GM23338 (cell line): ENCODE measurements around the gene CCDC117. TPM values are rescaled to one million over a fixed set of nuclear protein-coding genes. Genes with fewer than 3 reads are reported as not detected.

Experiments
- ATAC-seq: fragments of 200-7000 bp; cut with Tn5 transposase; 3 replicates; pipeline ENCODE4 v1.9.1; 2020
- DNase-seq: peaks from one replicate; pipeline ENCODE4 v3.0.0-alpha.2; 2015; ENCODE audit warnings: low spot score
- H2AFZ ChIP-seq: fragments of 200-600 bp; sonication (generic); 2 replicates; pipeline ENCODE4 v1.8.0; 2016; ENCODE audit warnings: antibody characterized with exemption, mild to moderate bottlenecking, moderate library complexity
- H3F3A ChIP-seq: fragments of 200-600 bp; sonication (generic); replicated peaks from 2 replicates; pipeline ENCODE4 v1.8.0; 2017; ENCODE audit warnings: antibody characterized with exemption, mixed run types, low read depth
- H3K27ac ChIP-seq: fragments of 200-600 bp; sonication (generic); 2 replicates; pipeline ENCODE4 v1.6.1; 2016; ENCODE audit warnings: low read depth
- H3K27me3 ChIP-seq: fragments of 200-600 bp; sonication (generic); 2 replicates; pipeline ENCODE4 v1.8.0; 2016; ENCODE audit warnings: mild to moderate bottlenecking, mixed run types, moderate library complexity; ENCODE audit not compliant: insufficient read depth
- H3K36me3 ChIP-seq: fragments of 200-600 bp; sonication (generic); 2 replicates; pipeline ENCODE4 v1.8.0; 2016; ENCODE audit warnings: mild to moderate bottlenecking; ENCODE audit not compliant: insufficient read depth
- H3K4me1 ChIP-seq: fragments of 200-600 bp; sonication (generic); 2 replicates; pipeline ENCODE4 v1.8.0; 2016; ENCODE audit warnings: mild to moderate bottlenecking, moderate library complexity; ENCODE audit not compliant: insufficient read depth
- H3K4me2 ChIP-seq: fragments of 200-600 bp; sonication (generic); 2 replicates; pipeline ENCODE4 v1.7.1; 2017; ENCODE audit warnings: mixed run types
- H3K4me3 ChIP-seq: fragments of 200-600 bp; sonication (generic); 2 replicates; pipeline ENCODE4 v1.6.1; 2016; ENCODE audit warnings: mixed run types
- H3K79me2 ChIP-seq: fragments of 200-600 bp; sonication (generic); replicated peaks from 2 replicates; pipeline ENCODE4 v1.8.0; 2017; ENCODE audit warnings: mild to moderate bottlenecking; ENCODE audit not compliant: insufficient read depth
- H3K9me2 ChIP-seq: fragments of 200-600 bp; sonication (generic); 2 replicates; pipeline ENCODE4 v1.8.0; 2017; ENCODE audit not compliant: insufficient read depth
- H4K20me1 ChIP-seq: fragments of 200-600 bp; sonication (generic); replicated peaks from 2 replicates; pipeline ENCODE4 v1.8.0; 2017; ENCODE audit warnings: mild to moderate bottlenecking; ENCODE audit not compliant: insufficient read depth
- H3K27ac Mint-ChIP-seq: 2 replicates; pipeline ENCODE4 v1.8.0; 2020; ENCODE audit warnings: inconsistent platforms, mild to moderate bottlenecking, moderate library complexity, mixed read lengths
- H3K27me3 Mint-ChIP-seq: 3 replicates; pipeline ENCODE4 v1.8.0; 2022; ENCODE audit warnings: low read depth, mild to moderate bottlenecking, moderate library complexity, mixed read lengths, inconsistent platforms; ENCODE audit not compliant: insufficient read depth, poor library complexity
- H3K36me3 Mint-ChIP-seq: 3 replicates; pipeline ENCODE4 v1.8.0; 2021; ENCODE audit warnings: low read depth, mild to moderate bottlenecking, inconsistent platforms, moderate library complexity, mixed read lengths
- H3K4me1 Mint-ChIP-seq: 3 replicates; pipeline ENCODE4 v1.8.0; 2020; ENCODE audit warnings: mild to moderate bottlenecking, inconsistent platforms, mixed read lengths
- H3K4me3 Mint-ChIP-seq: 3 replicates; pipeline ENCODE4 v1.8.0; 2021; ENCODE audit warnings: moderate library complexity, mild to moderate bottlenecking, inconsistent platforms, mixed read lengths
- H3K9me3 Mint-ChIP-seq: 3 replicates; pipeline ENCODE4 v1.8.0; 2020; ENCODE audit warnings: moderate library complexity, mild to moderate bottlenecking, inconsistent platforms, mixed read lengths
- CREB1 ChIP-seq: fragments of 250-450 bp; sonication (Bioruptor Pico); IDR thresholded peaks from 2 replicates; pipeline ENCODE4 v1.5.0; 2020; ENCODE audit warnings: low read depth, mild to moderate bottlenecking, moderate library complexity
- EZH2phosphoT487 ChIP-seq: fragments of 200-600 bp; sonication (generic); IDR thresholded peaks from one replicate; pipeline ENCODE4 v1.8.1; 2018; ENCODE audit warnings: antibody characterized with exemption; ENCODE audit not compliant: unreplicated experiment
- JUNB ChIP-seq: IDR thresholded peaks from one replicate; pipeline ENCODE4 v1.6.1; 2016; ENCODE audit warnings: antibody characterized with exemption; ENCODE audit not compliant: unreplicated experiment
- NANOG ChIP-seq: IDR thresholded peaks from 2 replicates; pipeline ENCODE4 v1.6.1; 2016; ENCODE audit warnings: antibody characterized with exemption, borderline replicate concordance
- POLR2AphosphoS5 ChIP-seq: IDR thresholded peaks from 2 replicates; pipeline ENCODE4 v1.6.1; 2016; ENCODE audit warnings: antibody characterized with exemption, low read depth
- polyA plus RNA-seq: library from polyadenylated mRNA; unstranded; fragments of >200 nt; fragmentation: Nextera tagmentation; extraction: Ambion mirVana; gene quantifications from 2 replicates; pipeline ENCODE4 v1.2.1, GENCODE V29; 2016
- total RNA-seq: library from RNA; depleted of rRNA; stranded (reverse); fragments of >200 nt; shearing (Covaris generic); gene quantifications from 2 replicates; pipeline ENCODE4 v1.2.3, GENCODE V29; 2014
- TF ChIP-seq, protein P1 (sequence below), 2 experiments: fragments of 200-600 bp in 1 of 2; sonication (generic) in 1 of 2; conservative IDR thresholded peaks; 2 replicates each; pipeline versions ENCODE4 v1.5.1 to v1.6.1; 2016 to 2017; ENCODE audit warnings: antibody characterized with exemption in 2 of 2, low read depth in 2 of 2, mild to moderate bottlenecking in 2 of 2, moderate library complexity in 1 of 2
- TF ChIP-seq, protein P2 (sequence below): fragments of 250-450 bp; sonication (Bioruptor Pico); IDR thresholded peaks from 2 replicates; pipeline ENCODE4 v1.5.0; 2020; ENCODE audit warnings: mild to moderate bottlenecking, moderate library complexity
- TF ChIP-seq, protein P3 (sequence below): IDR thresholded peaks from one replicate; pipeline ENCODE4 v1.6.1; 2018; ENCODE audit warnings: antibody characterized with exemption; ENCODE audit not compliant: unreplicated experiment

CCDC117 gene
- total and polyA plus RNA-seq, 2 experiments from 2014 or later = 23.9 to 54.1 TPM

DNA sequence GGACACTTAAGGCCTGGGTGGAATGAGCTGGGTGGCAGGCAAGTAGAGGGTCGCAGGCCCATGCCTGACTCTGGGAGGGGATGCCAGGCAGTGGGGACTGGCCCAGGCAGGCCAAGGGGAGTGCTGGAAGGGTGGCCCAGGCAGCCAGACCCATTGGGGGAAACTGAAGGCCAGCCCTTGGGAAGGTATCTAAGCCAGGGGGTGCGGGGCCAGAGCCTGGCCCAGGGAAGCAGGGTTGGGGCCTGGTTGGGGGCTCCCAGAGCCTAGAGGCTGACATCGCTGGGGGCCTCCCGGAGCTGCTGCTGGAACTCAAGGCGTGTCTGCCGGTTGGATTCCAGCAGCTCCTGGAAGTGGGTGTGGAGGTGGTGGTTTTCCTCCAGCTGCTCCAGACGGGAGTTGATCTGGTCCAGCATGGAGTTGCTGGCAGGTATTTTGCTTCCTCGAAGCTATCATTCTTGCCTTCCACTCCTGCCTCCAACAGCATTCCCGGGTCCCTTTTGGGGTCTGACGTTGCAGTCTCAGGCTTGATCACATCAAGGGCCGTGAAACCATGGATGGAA lies 63.2 kb downstream of the CCDC117 start:
- no peaks in the 10 kb centered on the region for H3K36me3 ChIP-seq
- DNase-seq = no peak
- TF ChIP-seq, protein P1, sequence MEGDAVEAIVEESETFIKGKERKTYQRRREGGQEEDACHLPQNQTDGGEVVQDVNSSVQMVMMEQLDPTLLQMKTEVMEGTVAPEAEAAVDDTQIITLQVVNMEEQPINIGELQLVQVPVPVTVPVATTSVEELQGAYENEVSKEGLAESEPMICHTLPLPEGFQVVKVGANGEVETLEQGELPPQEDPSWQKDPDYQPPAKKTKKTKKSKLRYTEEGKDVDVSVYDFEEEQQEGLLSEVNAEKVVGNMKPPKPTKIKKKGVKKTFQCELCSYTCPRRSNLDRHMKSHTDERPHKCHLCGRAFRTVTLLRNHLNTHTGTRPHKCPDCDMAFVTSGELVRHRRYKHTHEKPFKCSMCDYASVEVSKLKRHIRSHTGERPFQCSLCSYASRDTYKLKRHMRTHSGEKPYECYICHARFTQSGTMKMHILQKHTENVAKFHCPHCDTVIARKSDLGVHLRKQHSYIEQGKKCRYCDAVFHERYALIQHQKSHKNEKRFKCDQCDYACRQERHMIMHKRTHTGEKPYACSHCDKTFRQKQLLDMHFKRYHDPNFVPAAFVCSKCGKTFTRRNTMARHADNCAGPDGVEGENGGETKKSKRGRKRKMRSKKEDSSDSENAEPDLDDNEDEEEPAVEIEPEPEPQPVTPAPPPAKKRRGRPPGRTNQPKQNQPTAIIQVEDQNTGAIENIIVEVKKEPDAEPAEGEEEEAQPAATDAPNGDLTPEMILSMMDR (conservative IDR thresholded peaks at IDR 0.05; ENCODE audit: low read depth in 2 of 2) = no peak
- TF ChIP-seq JUNB (no peak), NANOG (no peak), CREB1 (CRISPR knock-in tag) (no peak), EZH2phosphoT487 (no peak), POLR2AphosphoS5 (no peak)
- TF ChIP-seq, protein P2, sequence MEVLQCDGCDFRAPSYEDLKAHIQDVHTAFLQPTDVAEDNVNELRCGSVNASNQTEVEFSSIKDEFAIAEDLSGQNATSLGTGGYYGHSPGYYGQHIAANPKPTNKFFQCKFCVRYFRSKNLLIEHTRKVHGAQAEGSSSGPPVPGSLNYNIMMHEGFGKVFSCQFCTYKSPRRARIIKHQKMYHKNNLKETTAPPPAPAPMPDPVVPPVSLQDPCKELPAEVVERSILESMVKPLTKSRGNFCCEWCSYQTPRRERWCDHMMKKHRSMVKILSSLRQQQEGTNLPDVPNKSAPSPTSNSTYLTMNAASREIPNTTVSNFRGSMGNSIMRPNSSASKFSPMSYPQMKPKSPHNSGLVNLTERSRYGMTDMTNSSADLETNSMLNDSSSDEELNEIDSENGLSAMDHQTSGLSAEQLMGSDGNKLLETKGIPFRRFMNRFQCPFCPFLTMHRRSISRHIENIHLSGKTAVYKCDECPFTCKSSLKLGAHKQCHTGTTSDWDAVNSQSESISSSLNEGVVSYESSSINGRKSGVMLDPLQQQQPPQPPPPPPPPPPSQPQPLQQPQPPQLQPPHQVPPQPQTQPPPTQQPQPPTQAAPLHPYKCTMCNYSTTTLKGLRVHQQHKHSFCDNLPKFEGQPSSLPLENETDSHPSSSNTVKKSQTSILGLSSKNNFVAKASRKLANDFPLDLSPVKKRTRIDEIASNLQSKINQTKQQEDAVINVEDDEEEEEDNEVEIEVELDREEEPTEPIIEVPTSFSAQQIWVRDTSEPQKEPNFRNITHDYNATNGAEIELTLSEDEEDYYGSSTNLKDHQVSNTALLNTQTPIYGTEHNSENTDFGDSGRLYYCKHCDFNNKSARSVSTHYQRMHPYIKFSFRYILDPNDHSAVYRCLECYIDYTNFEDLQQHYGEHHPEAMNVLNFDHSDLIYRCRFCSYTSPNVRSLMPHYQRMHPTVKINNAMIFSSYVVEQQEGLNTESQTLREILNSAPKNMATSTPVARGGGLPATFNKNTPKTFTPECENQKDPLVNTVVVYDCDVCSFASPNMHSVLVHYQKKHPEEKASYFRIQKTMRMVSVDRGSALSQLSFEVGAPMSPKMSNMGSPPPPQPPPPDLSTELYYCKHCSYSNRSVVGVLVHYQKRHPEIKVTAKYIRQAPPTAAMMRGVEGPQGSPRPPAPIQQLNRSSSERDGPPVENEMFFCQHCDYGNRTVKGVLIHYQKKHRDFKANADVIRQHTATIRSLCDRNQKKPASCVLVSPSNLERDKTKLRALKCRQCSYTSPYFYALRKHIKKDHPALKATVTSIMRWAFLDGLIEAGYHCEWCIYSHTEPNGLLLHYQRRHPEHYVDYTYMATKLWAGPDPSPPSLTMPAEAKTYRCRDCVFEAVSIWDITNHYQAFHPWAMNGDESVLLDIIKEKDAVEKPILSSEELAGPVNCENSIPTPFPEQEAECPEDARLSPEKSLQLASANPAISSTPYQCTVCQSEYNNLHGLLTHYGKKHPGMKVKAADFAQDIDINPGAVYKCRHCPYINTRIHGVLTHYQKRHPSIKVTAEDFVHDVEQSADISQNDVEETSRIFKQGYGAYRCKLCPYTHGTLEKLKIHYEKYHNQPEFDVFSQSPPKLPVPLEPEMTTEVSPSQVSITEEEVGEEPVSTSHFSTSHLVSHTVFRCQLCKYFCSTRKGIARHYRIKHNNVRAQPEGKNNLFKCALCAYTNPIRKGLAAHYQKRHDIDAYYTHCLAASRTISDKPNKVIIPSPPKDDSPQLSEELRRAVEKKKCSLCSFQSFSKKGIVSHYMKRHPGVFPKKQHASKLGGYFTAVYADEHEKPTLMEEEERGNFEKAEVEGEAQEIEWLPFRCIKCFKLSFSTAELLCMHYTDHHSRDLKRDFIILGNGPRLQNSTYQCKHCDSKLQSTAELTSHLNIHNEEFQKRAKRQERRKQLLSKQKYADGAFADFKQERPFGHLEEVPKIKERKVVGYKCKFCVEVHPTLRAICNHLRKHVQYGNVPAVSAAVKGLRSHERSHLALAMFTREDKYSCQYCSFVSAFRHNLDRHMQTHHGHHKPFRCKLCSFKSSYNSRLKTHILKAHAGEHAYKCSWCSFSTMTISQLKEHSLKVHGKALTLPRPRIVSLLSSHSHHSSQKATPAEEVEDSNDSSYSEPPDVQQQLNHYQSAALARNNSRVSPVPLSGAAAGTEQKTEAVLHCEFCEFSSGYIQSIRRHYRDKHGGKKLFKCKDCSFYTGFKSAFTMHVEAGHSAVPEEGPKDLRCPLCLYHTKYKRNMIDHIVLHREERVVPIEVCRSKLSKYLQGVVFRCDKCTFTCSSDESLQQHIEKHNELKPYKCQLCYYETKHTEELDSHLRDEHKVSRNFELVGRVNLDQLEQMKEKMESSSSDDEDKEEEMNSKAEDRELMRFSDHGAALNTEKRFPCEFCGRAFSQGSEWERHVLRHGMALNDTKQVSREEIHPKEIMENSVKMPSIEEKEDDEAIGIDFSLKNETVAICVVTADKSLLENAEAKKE (CRISPR knock-in tag) = no peak
- TF ChIP-seq, protein P3, sequence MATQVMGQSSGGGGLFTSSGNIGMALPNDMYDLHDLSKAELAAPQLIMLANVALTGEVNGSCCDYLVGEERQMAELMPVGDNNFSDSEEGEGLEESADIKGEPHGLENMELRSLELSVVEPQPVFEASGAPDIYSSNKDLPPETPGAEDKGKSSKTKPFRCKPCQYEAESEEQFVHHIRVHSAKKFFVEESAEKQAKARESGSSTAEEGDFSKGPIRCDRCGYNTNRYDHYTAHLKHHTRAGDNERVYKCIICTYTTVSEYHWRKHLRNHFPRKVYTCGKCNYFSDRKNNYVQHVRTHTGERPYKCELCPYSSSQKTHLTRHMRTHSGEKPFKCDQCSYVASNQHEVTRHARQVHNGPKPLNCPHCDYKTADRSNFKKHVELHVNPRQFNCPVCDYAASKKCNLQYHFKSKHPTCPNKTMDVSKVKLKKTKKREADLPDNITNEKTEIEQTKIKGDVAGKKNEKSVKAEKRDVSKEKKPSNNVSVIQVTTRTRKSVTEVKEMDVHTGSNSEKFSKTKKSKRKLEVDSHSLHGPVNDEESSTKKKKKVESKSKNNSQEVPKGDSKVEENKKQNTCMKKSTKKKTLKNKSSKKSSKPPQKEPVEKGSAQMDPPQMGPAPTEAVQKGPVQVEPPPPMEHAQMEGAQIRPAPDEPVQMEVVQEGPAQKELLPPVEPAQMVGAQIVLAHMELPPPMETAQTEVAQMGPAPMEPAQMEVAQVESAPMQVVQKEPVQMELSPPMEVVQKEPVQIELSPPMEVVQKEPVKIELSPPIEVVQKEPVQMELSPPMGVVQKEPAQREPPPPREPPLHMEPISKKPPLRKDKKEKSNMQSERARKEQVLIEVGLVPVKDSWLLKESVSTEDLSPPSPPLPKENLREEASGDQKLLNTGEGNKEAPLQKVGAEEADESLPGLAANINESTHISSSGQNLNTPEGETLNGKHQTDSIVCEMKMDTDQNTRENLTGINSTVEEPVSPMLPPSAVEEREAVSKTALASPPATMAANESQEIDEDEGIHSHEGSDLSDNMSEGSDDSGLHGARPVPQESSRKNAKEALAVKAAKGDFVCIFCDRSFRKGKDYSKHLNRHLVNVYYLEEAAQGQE = no peak
- H3F3A ChIP-seq = peaks cover under 1% of the 10 kb centered on the region; the same call in 1 of the 2 replicates
- peaks cover 9% of the 10 kb centered on the region for H3K27me3 Mint-ChIP-seq
- H2AFZ ChIP-seq = no peak overlapping the region
- H3K4me2 ChIP-seq = no peak overlapping the region
- H3K79me2 ChIP-seq = no peaks in the 10 kb centered on the region
- no peaks in the 10 kb centered on the region for H4K20me1 ChIP-seq
- no peak overlapping the region for H3K4me3 ChIP-seq
- no peaks in the 10 kb centered on the region for H3K4me1 ChIP-seq
- no peak overlapping the region for H3K4me3 Mint-ChIP-seq
- no peaks in the 10 kb centered on the region; the same call in 2 of the 3 replicates for H3K4me1 Mint-ChIP-seq
- no peak overlapping the region for H3K27ac Mint-ChIP-seq
- no peak for ATAC-seq
- no peak overlapping the region for H3K27ac ChIP-seq
- H3K9me2 ChIP-seq = no peaks in the 10 kb centered on the region
- no peaks in the 10 kb centered on the region for H3K36me3 Mint-ChIP-seq
- H3K9me3 Mint-ChIP-seq = no peaks in the 10 kb centered on the region
- no peaks in the 10 kb centered on the region for H3K27me3 ChIP-seq
